HG03108 (cell line): ENCODE measurements around the gene FKBP5.
"Not testable (repeated sequence)": the region's sequence is repeated elsewhere in the genome, so short reads cannot be mapped to it uniquely, and the experiment has no call there.

ENCODE experiments used
- ATAC-seq: cut with Tn5 transposase; IDR thresholded peaks from one replicate; pipeline ENCODE4 v1.9.1; 2021; ENCODE audit warnings: moderate library complexity; ENCODE audit not compliant: unreplicated experiment

FKBP5 gene

GRCh38 chr6:35553315-35553714, 135.4 kb downstream of the FKBP5 start:
- ATAC-seq, result no peak

DNA sequence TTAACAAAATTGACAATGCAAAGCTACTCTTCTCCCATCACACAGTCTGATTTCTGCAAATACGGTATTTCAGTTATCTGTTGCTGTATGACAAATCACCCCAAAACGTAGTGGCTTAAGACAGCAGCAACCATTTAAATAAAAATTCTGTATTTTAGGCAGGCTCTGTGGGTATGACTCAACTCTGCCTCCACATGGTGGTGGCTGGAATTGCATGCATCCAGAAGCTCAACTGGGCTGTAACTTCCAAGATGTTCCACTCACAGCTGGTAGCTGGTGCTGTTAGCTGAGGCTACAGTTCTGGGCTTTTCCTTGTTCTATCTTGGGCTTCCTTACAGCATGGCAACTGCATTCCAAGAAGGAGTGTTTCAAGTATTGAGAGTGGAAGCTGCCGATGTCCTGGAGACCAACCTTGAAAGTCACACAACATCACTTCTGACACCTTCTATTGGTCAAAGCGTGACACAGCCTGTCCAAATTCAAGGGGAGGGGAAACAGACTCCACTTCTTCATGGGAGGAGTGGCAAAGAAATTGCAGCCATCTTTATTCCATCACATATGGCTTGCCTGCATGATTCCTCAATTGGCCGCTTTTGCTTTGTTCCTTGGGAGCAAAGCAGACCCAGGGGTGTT, 136.3 kb downstream of the FKBP5 start:
- no peak for ATAC-seq

DNA sequence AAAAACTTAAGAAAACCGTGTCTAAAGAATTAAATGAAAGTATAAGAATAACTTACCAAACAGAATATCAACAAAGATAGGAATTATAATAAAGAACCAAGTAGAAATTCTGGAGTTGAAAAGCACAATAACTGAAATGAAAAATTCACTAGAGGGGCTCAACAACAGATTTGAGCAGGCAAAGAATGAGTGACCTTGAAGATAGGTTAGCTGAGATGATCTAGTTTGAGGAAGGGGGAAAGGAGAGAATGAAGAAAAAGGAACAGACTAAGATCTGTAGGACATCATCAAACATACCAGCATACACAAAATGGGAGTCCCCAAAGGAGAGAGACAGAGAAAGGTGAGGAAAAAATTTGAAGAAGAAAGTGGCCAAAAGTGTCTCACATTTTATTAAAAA, 138.3 kb downstream of the FKBP5 start:
- no peak for ATAC-seq

- ATAC-seq, result no peak
Measured at GRCh38 chr6:35547676-35548075, 141.0 kb downstream of the FKBP5 start.

GRCh38 chr6:35544769-35545361, 143.8 kb downstream of the FKBP5 start:
- no peak for ATAC-seq

- ATAC-seq, result no peak
Measured at GRCh38 chr6:35543459-35544193, 145.1 kb downstream of the FKBP5 start.

DNA sequence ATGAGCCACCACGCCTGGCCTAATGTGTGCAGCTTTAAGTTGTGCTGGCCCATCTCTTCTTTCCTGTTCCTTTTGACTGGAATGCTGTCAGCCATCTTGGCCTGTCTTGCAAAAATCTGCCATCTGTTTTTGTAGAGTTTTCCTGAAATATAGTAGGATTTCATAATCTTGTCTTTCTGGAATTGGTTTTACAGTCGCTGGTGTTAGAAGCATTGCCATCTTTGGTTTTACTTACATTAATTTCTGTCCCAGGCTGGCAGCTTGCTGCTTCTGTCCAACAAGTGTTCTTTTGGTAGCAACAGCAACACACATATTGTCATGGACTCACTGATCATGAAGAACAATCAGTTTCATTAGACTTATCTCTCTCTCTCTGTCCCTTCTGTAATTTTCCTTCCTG, 146.9 kb downstream of the FKBP5 start:
- ATAC-seq, result no peak

GRCh38 chr6:35539223-35539622, 149.5 kb downstream of the FKBP5 start:
- ATAC-seq, result no peak

GRCh38 chr6:35535847-35536246, 152.9 kb downstream of the FKBP5 start:
- not testable (repeated sequence) for ATAC-seq

- ATAC-seq, result no peak
Measured at GRCh38 chr6:35534407-35535170, 154.1 kb downstream of the FKBP5 start.

GRCh38 chr6:35533981-35534380, 154.7 kb downstream of the FKBP5 start:
- no peak for ATAC-seq

- no peak for ATAC-seq
Measured at GRCh38 chr6:35532126-35532525, 156.6 kb downstream of the FKBP5 start.

DNA sequence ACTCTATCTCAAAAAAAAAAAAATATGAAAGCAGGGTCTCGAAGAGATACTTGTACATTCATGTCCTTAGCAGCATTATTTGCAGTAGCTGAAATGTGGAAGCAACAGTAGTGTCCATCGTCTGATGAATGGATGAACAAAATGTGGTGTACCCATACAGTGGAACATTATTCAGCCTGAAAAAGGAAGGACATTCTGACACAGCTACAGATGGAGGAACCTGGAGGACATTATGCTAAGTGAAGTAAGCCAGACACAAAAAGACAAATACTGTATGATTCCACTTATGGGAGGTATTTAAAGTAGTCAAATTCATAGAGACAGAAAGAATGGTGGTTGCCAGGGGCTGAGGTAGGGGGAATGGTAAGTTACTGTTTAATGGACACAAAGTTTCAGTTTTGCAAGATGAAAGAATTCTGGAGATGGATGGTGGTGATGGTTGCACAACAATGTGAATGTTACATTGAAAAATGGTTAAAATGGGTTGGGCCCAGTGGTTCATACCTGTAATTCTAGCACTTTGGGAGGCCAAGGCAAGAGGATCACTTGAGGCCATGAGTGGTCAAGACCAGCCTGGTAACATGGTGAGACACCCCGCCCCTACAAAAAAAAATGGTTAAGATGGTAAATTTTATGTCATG, 164.2 kb downstream of the FKBP5 start:
- ATAC-seq, result no peak
